Stomach (tissue), 4 donors: ENCODE data around the gene CHD6.

Experiments used
- POLR2A ChIP-seq, 4 donors: fragments of 450-650 bp; IDR thresholded peaks; one replicate each; pipeline ENCODE4 v1.6.1; 2016; ENCODE audit warnings: antibody characterized with exemption in 4 of 4, control low read depth in 2 of 4, mild to moderate bottlenecking in 1 of 4, moderate library complexity in 1 of 4
- POLR2AphosphoS5 ChIP-seq, 3 donors: sonication (generic); formaldehyde crosslinking; IDR thresholded peaks; one replicate each; pipeline ENCODE4 v1.6.1; 2016; ENCODE audit warnings: antibody characterized with exemption in 3 of 3
- TF ChIP-seq, protein P1 (sequence below), 7 experiments: fragments of 450-650 bp in 4 of 7; fragments of 200-600 bp in 3 of 7; sonication (generic) in 3 of 7; IDR thresholded peaks; one replicate each; pipeline ENCODE4 v1.5.1; 2016 to 2019; ENCODE audit warnings: antibody characterized with exemption in 7 of 7, control low read depth in 2 of 7, mild to moderate bottlenecking in 1 of 7

DNA sequence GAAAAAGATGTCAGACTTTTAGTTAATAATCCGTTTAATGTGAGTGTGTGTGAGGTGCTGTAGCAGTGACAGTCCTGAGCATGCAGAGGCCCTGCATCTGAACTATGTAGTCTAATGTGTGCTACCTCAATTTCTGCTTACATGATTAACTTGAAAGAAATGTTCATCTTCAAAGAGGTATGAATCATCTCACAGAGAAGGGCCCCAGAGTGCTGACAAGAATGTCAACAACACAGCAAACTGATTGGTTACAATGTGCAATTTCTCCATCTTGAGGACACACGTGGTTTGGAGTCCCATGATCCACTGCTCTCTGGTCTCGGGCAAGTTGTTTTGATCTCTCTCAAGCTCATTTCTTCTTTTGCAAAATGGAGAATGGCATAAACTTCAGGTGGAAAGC lies 189.9 kb downstream of the CHD6 start:
- TF ChIP-seq POLR2AphosphoS5 (IDR thresholded peaks at IDR 0.05) (peak in 1 of 3 donors; percentile 16), POLR2A (IDR thresholded peaks at IDR 0.05) (no peak)
- TF ChIP-seq, protein P1, sequence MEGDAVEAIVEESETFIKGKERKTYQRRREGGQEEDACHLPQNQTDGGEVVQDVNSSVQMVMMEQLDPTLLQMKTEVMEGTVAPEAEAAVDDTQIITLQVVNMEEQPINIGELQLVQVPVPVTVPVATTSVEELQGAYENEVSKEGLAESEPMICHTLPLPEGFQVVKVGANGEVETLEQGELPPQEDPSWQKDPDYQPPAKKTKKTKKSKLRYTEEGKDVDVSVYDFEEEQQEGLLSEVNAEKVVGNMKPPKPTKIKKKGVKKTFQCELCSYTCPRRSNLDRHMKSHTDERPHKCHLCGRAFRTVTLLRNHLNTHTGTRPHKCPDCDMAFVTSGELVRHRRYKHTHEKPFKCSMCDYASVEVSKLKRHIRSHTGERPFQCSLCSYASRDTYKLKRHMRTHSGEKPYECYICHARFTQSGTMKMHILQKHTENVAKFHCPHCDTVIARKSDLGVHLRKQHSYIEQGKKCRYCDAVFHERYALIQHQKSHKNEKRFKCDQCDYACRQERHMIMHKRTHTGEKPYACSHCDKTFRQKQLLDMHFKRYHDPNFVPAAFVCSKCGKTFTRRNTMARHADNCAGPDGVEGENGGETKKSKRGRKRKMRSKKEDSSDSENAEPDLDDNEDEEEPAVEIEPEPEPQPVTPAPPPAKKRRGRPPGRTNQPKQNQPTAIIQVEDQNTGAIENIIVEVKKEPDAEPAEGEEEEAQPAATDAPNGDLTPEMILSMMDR (IDR thresholded peaks at IDR 0.05): no peak
